WTC11 (cell line): ENCODE results near the gene COX10.

Experiments
- CTCF ChIP-seq: fragments of 200-600 bp; IDR thresholded peaks from 2 replicates; pipeline ENCODE4 v1.8.0; 2022; ENCODE audit warnings: antibody characterized with exemption
- FOXK1 ChIP-seq: sonication (generic); formaldehyde crosslinking; IDR thresholded peaks from 2 replicates; pipeline ENCODE4 v1.8.0; 2022; ENCODE audit warnings: mild to moderate bottlenecking, moderate library complexity, missing genetic modification reagents
- ZMAT4 ChIP-seq: fragments of 250-450 bp; sonication (Bioruptor Pico); IDR thresholded peaks from 2 replicates; pipeline ENCODE4 v1.9.0; 2021; ENCODE audit warnings: mild to moderate bottlenecking
- ZNF121 ChIP-seq: sonication (generic); formaldehyde crosslinking; IDR thresholded peaks from 2 replicates; pipeline ENCODE4 v1.8.0; 2023; ENCODE audit warnings: missing genetic modification reagents
- ZNF219 ChIP-seq: sonication (generic); formaldehyde crosslinking; IDR thresholded peaks from 2 replicates; pipeline ENCODE4 v1.8.0; 2023; ENCODE audit warnings: missing genetic modification reagents, mild to moderate bottlenecking, borderline replicate concordance

- TF ChIP-seq CTCF (no peak), ZMAT4 (CRISPR knock-in tag) (no peak), FOXK1 (CRISPR knock-in tag) (no peak), ZNF219 (CRISPR knock-in tag) (no peak), ZNF121 (no peak)
Observed at GRCh38 chr17:14116263-14117024, 47.1 kb downstream of the COX10 start.
